Trophoblast cell (in vitro differentiated cells and primary cell): ENCODE data around the gene NCAM2.

ENCODE experiments used
- DNase-seq, 2 donors: peaks; one replicate each; pipeline ENCODE4 v3.0.0-alpha.2; 2016
- H2AFZ ChIP-seq: 2 replicates; pipeline ENCODE4 v1.6.1; 2013; ENCODE audit warnings: low read length, moderate library complexity, mild to moderate bottlenecking; ENCODE audit not compliant: insufficient read depth, poor library complexity
- H2AK5ac ChIP-seq: 2 replicates; pipeline ENCODE4 v1.6.1; 2013; ENCODE audit warnings: mild to moderate bottlenecking, low read length
- H2BK120ac ChIP-seq: 2 replicates; pipeline ENCODE4 v1.6.1; 2013; ENCODE audit warnings: low read length, mild to moderate bottlenecking, moderate library complexity; ENCODE audit not compliant: insufficient read depth, poor library complexity
- H2BK12ac ChIP-seq: 2 replicates; pipeline ENCODE4 v1.6.1; 2013; ENCODE audit warnings: mild to moderate bottlenecking, low read length, moderate library complexity
- H2BK5ac ChIP-seq: 2 replicates; pipeline ENCODE4 v1.6.1; 2013; ENCODE audit warnings: low read length, low read depth, moderate library complexity, mild to moderate bottlenecking; ENCODE audit not compliant: poor library complexity
- H3K14ac ChIP-seq: 2 replicates; pipeline ENCODE4 v1.6.1; 2013; ENCODE audit warnings: mild to moderate bottlenecking, low read length
- H3K18ac ChIP-seq: 2 replicates; pipeline ENCODE4 v1.6.1; 2013; ENCODE audit warnings: mild to moderate bottlenecking, low read length
- H3K23ac ChIP-seq: 2 replicates; pipeline ENCODE4 v1.6.1; 2013; ENCODE audit warnings: low read length
- H3K27ac ChIP-seq: 2 replicates; pipeline ENCODE4 v1.5.1; 2013; ENCODE audit warnings: low read depth, mild to moderate bottlenecking, inconsistent platforms, low read length, moderate library complexity
- H3K27me3 ChIP-seq: 2 replicates; pipeline ENCODE4 v1.6.1; 2013; ENCODE audit warnings: inconsistent platforms, mild to moderate bottlenecking, low read length, moderate library complexity; ENCODE audit not compliant: insufficient read depth
- H3K36me3 ChIP-seq, 2 experiments: 1 replicate in 1 of 2; 2 replicates in 1 of 2; pipeline ENCODE4 v1.6.1; 2013; ENCODE audit warnings: low read length in 2 of 2, mild to moderate bottlenecking in 2 of 2, moderate library complexity in 1 of 2; ENCODE audit not compliant: insufficient read depth in 2 of 2, control insufficient read depth in 1 of 2
- H3K4ac ChIP-seq: 2 replicates; pipeline ENCODE4 v1.6.1; 2013; ENCODE audit warnings: low read depth, mild to moderate bottlenecking, low read length, moderate library complexity
- H3K4me1 ChIP-seq, 2 experiments: 1 replicate in 1 of 2; 2 replicates in 1 of 2; pipeline ENCODE4 v1.6.1; 2013; ENCODE audit warnings: low read length in 2 of 2, mild to moderate bottlenecking in 2 of 2, moderate library complexity in 1 of 2; ENCODE audit not compliant: insufficient read depth in 2 of 2, control insufficient read depth in 1 of 2
- H3K4me2 ChIP-seq: 2 replicates; pipeline ENCODE4 v1.6.1; 2013; ENCODE audit warnings: inconsistent platforms, mild to moderate bottlenecking, low read length, moderate library complexity
- H3K4me3 ChIP-seq: 2 replicates; pipeline ENCODE4 v1.5.1; 2013; ENCODE audit warnings: mild to moderate bottlenecking, low read depth, low read length, inconsistent platforms
- H3K79me1 ChIP-seq: one replicate; pipeline ENCODE4 v1.6.1; 2013; ENCODE audit warnings: low read length
- H3K79me2 ChIP-seq: 2 replicates; pipeline ENCODE4 v1.6.1; 2013; ENCODE audit warnings: low read length, mild to moderate bottlenecking; ENCODE audit not compliant: control insufficient read depth, insufficient read depth, poor library complexity
- H3K9ac ChIP-seq: 2 replicates; pipeline ENCODE4 v1.6.1; 2013; ENCODE audit warnings: mild to moderate bottlenecking, low read length
- H3K9me3 ChIP-seq: 2 replicates; pipeline ENCODE4 v1.6.1; 2013; ENCODE audit warnings: low read depth, mild to moderate bottlenecking, control low read depth, inconsistent platforms, low read length; ENCODE audit not compliant: insufficient read depth
- H4K12ac ChIP-seq: 2 replicates; pipeline ENCODE4 v1.6.1; 2013; ENCODE audit warnings: low read depth, mild to moderate bottlenecking, low read length, moderate library complexity
- H4K8ac ChIP-seq: 2 replicates; pipeline ENCODE4 v1.6.1; 2013; ENCODE audit warnings: low read depth, mild to moderate bottlenecking, low read length, moderate library complexity
- H4K91ac ChIP-seq: one replicate; pipeline ENCODE4 v1.6.1; 2013; ENCODE audit warnings: low read depth, mild to moderate bottlenecking, low read length, moderate library complexity
- WGBS: extraction: QIAGEN DNeasy Blood & Tissue Kit; methylation state at CpG from one replicate; pipeline ENCODE4 v1.1.7; 2013; ENCODE audit warnings: missing lambda C conversion rate; ENCODE audit not compliant: insufficient read length, insufficient coverage; ENCODE audit errors: extremely low coverage; 5-methylcytosine and 5-hydroxymethylcytosine counted together

Gene NCAM2

GRCh38 chr21:21345872-21346271, 347.7 kb downstream of the NCAM2 start:
- no peaks in the 10 kb centered on the region for H3K79me1 ChIP-seq
- H4K8ac ChIP-seq = no peak overlapping the region
- H3K14ac ChIP-seq = no peak overlapping the region
- no peak overlapping the region for H3K4me2 ChIP-seq
- H3K9ac ChIP-seq = no peak overlapping the region
- H3K27ac ChIP-seq = no peak overlapping the region
- no peak overlapping the region for H2AFZ ChIP-seq
- no peak overlapping the region for H4K12ac ChIP-seq
- no peaks in the 10 kb centered on the region for H3K4me1 ChIP-seq
- no peak overlapping the region for H3K18ac ChIP-seq
- no peak overlapping the region for H2BK12ac ChIP-seq
- no peaks in the 10 kb centered on the region for H3K36me3 ChIP-seq
- DNase-seq = no peak
- H3K4ac ChIP-seq = no peak overlapping the region
- H3K9me3 ChIP-seq = peaks cover 2% of the 10 kb centered on the region
- no peak overlapping the region for H2AK5ac ChIP-seq
- H2BK120ac ChIP-seq = no peak overlapping the region
- no peaks in the 10 kb centered on the region for H3K79me2 ChIP-seq
- H3K4me3 ChIP-seq = no peak overlapping the region
- no peaks in the 10 kb centered on the region for H3K27me3 ChIP-seq
- H4K91ac ChIP-seq = no peak overlapping the region
- H3K23ac ChIP-seq = no peak overlapping the region
- no peak overlapping the region for H2BK5ac ChIP-seq

DNA sequence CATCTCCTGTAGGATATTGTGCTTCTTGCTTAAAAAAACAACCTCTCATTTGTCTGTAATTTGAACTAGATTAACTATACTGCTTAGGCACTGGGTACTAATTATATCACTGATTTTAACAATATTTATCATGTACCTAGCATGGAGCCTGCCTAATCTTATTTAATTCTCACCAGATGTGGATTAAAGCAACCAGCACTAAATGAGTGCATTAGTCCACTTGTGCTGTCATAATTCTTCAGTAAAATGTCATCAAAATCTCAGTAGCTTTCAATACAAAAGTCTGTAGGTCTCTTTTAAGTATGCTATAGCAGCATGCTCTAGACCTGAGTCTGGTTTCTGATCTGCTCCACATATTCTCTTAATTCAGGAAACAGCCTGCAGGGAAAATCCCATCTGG, 368.1 kb downstream of the NCAM2 start:
- no peak overlapping the region for H4K91ac ChIP-seq
- H3K9ac ChIP-seq = no peak overlapping the region
- no peak overlapping the region for H2BK12ac ChIP-seq
- no peak overlapping the region for H2BK5ac ChIP-seq
- H4K12ac ChIP-seq = no peak overlapping the region
- H3K4me2 ChIP-seq = no peak overlapping the region
- H3K14ac ChIP-seq = no peak overlapping the region
- no peak overlapping the region for H3K4me3 ChIP-seq
- no peak overlapping the region for H2AFZ ChIP-seq
- H3K36me3 ChIP-seq = no peaks in the 10 kb centered on the region
- DNase-seq = no peak
- H3K79me2 ChIP-seq = no peaks in the 10 kb centered on the region
- no peak overlapping the region for H3K27ac ChIP-seq
- no peak overlapping the region for H4K8ac ChIP-seq
- H3K9me3 ChIP-seq = no peaks in the 10 kb centered on the region
- no peaks in the 10 kb centered on the region for H3K79me1 ChIP-seq
- H2AK5ac ChIP-seq = no peak overlapping the region
- H3K27me3 ChIP-seq = no peaks in the 10 kb centered on the region
- H3K23ac ChIP-seq = no peak overlapping the region
- no peaks in the 10 kb centered on the region for H3K4me1 ChIP-seq
- H3K4ac ChIP-seq = no peak overlapping the region
- H2BK120ac ChIP-seq = no peak overlapping the region
- H3K18ac ChIP-seq = no peak overlapping the region

- Histone ChIP-seq H3K14ac (no peak overlapping the region), H2BK12ac (no peak overlapping the region), H3K4me3 (no peak overlapping the region), H2AFZ (no peak overlapping the region), H3K9ac (no peak overlapping the region), H2BK5ac (no peak overlapping the region), H3K9me3 (no peaks in the 10 kb centered on the region), H3K4me1 (no peaks in the 10 kb centered on the region), H2BK120ac (no peak overlapping the region), H3K36me3 (no peaks in the 10 kb centered on the region), H2AK5ac (no peak overlapping the region), H4K12ac (no peak overlapping the region), H3K4me2 (no peak overlapping the region), H4K91ac (no peak overlapping the region), H3K79me2 (no peaks in the 10 kb centered on the region), H3K18ac (no peak overlapping the region), H3K27me3 (no peaks in the 10 kb centered on the region), H3K27ac (no peak overlapping the region), H3K23ac (no peak overlapping the region), H3K79me1 (no peaks in the 10 kb centered on the region), H3K4ac (no peak overlapping the region), H4K8ac (no peak overlapping the region)
- DNase-seq = no peak
Observed at GRCh38 chr21:21367583-21367982, 369.4 kb downstream of the NCAM2 start.

DNA sequence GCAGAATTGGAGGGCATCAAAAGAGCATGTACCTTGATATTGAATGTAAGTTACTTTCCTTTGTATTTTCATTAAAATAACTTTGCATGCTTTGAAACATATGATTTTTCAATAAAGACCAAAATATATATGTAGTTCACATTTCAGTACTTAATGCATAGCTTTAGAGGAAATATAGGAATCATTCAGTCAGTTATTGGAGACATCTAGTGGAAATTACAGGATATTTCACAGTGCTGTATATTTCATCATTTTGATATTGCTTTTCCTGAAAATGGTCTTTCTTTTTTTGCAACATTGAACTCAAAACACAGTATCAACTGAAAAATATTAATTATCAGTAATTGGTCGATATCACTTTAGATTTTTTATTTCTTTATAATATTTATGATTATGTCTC, 375.8 kb downstream of the NCAM2 start:
- Histone ChIP-seq H3K79me1 (no peaks in the 10 kb centered on the region), H2BK5ac (no peak overlapping the region), H3K27me3 (no peaks in the 10 kb centered on the region), H4K8ac (no peak overlapping the region), H3K14ac (no peak overlapping the region), H3K9ac (no peak overlapping the region), H3K4me3 (no peak overlapping the region), H3K27ac (no peak overlapping the region), H4K12ac (no peak overlapping the region), H2AK5ac (no peak overlapping the region), H3K18ac (no peak overlapping the region), H4K91ac (no peak overlapping the region), H3K4me2 (no peak overlapping the region), H2AFZ (no peak overlapping the region), H3K79me2 (no peaks in the 10 kb centered on the region), H3K9me3 (no peaks in the 10 kb centered on the region), H3K23ac (no peak overlapping the region), H3K4ac (no peak overlapping the region), H3K4me1 (no peaks in the 10 kb centered on the region), H3K36me3 (no peaks in the 10 kb centered on the region), H2BK12ac (no peak overlapping the region), H2BK120ac (no peak overlapping the region)
- DNase-seq = no peak
- no CpG with 5 or more reads among the region's 1 CpG for WGBS

- H4K91ac ChIP-seq = no peak overlapping the region
- WGBS = no CpG with 5 or more reads among the region's 3 CpGs
- DNase-seq = no peak
Observed at GRCh38 chr21:21383126-21383525, 384.9 kb downstream of the NCAM2 start.

More at GRCh38 chr21:21383126-21383525, 384.9 kb downstream of the NCAM2 start:
- Histone ChIP-seq H3K4ac (no peak overlapping the region), H4K12ac (no peak overlapping the region), H3K9me3 (no peaks in the 10 kb centered on the region), H3K4me3 (no peak overlapping the region), H3K9ac (no peak overlapping the region), H3K36me3 (no peaks in the 10 kb centered on the region), H2AK5ac (no peak overlapping the region), H3K14ac (no peak overlapping the region), H3K23ac (no peak overlapping the region), H2BK120ac (no peak overlapping the region), H4K8ac (no peak overlapping the region), H3K27me3 (no peaks in the 10 kb centered on the region), H3K4me1 (no peaks in the 10 kb centered on the region), H3K79me1 (no peaks in the 10 kb centered on the region), H3K4me2 (no peak overlapping the region), H3K79me2 (no peaks in the 10 kb centered on the region), H2AFZ (no peak overlapping the region), H2BK5ac (no peak overlapping the region), H3K18ac (no peak overlapping the region), H2BK12ac (no peak overlapping the region), H3K27ac (no peak overlapping the region)
